HepG2 (cell line): ENCODE data around the gene KRTAP1-1. TPM values are rescaled to one million over a fixed set of nuclear protein-coding genes. Genes with fewer than 3 reads are reported as not detected.
"Not testable (repeated sequence)": the region's sequence is repeated elsewhere in the genome, so short reads cannot be mapped to it uniquely, and the experiment has no call there.

Source experiments
- ATAC-seq: fragments of 200-7000 bp; cut with Tn5 transposase; 3 replicates; pipeline ENCODE4 v1.9.1; 2020; ENCODE audit warnings: mild to moderate bottlenecking, moderate library complexity
- Bru-seq: library from RNA; stranded (reverse); fragments of 400-500 nt; gene quantifications from one replicate; lab custom pipeline; 2021; lab: Mats Ljungman, UMichigan
- BruChase-seq, 2 experiments: library from RNA; stranded (reverse); fragments of 400-500 nt; gene quantifications; one replicate each; lab custom pipeline; 2021; lab: Mats Ljungman, UMichigan
- BruUV-seq: library from RNA; stranded (reverse); fragments of 400-500 nt; replicated peaks from 2 replicates; lab custom pipeline; 2021; lab: Mats Ljungman, UMichigan
- CTCF ChIA-PET: fragments of 300-600 bp; formaldehyde crosslinking; extraction: SDS; loops from one replicate; lab custom pipeline; 2021; ENCODE audit warnings: low total read pairs, inconsistent platforms, low intra/inter-chr PET ratio; lab: Yijun Ruan, JAX
- POLR2A ChIA-PET: fragments of 350-600 bp; sonication (Branson Sonifier 250); formaldehyde crosslinking; loops from one replicate; lab custom pipeline; 2020; ENCODE audit warnings: antibody characterized with exemption, inconsistent platforms; lab: Yijun Ruan, JAX
- DNase-seq: peaks from one replicate; pipeline ENCODE4 v3.0.0-alpha.2; 2015; ENCODE audit warnings: low spot score
- FAIRE-seq: peaks from 3 replicates; lab custom pipeline; 2011; peaks lifted over from hg19 to GRCh38; lab: Jason Lieb, UNC
- H2AFZ ChIP-seq: one replicate; pipeline ENCODE4 v1.6.1; 2011; ENCODE audit warnings: low read length, inconsistent platforms
- H3K27ac ChIP-seq: fragments of 300-600 bp; 3 replicates; pipeline ENCODE4 v1.8.0; 2011; ENCODE audit warnings: mixed run types, mild to moderate bottlenecking, mixed read lengths, low read length, inconsistent platforms; ENCODE audit not compliant: insufficient read depth; ENCODE audit errors: extremely low read length
- H3K27me3 ChIP-seq, 2 experiments: fragments of 200-600 bp in 1 of 2; 2 replicates in 1 of 2; 3 replicates in 1 of 2; pipeline versions ENCODE4 v1.6.0 to v1.8.0; 2011; ENCODE audit warnings: low read length in 2 of 2, mild to moderate bottlenecking in 2 of 2, moderate library complexity in 2 of 2, inconsistent platforms in 1 of 2; ENCODE audit not compliant: insufficient read depth in 2 of 2, control insufficient read depth in 1 of 2
- H3K36me3 ChIP-seq, 2 experiments: fragments of 200-600 bp in 1 of 2; replicated peaks in 1 of 2; 2 replicates in 1 of 2; 3 replicates in 1 of 2; pipeline versions ENCODE4 v1.5.1 to v1.8.0; 2011; ENCODE audit warnings: low read length in 2 of 2, inconsistent platforms in 1 of 2; ENCODE audit not compliant: insufficient read depth in 2 of 2, control insufficient read depth in 1 of 2
- H3K4me1 ChIP-seq: 2 replicates; pipeline ENCODE4 v1.5.1; 2012; ENCODE audit warnings: low read length, inconsistent platforms; ENCODE audit not compliant: insufficient read depth
- H3K4me2 ChIP-seq: 2 replicates; pipeline ENCODE4 v1.6.0; 2011; ENCODE audit warnings: low read depth, low read length, inconsistent platforms
- H3K4me3 ChIP-seq, 3 experiments: fragments of 200-600 bp in 1 of 3; sonication (generic), shearing (Covaris generic) in 1 of 3; replicated peaks in 1 of 3; 2 replicates each; pipeline ENCODE4 v1.5.1; 2011 to 2016; ENCODE audit warnings: low read length in 3 of 3, inconsistent platforms in 2 of 3, low read depth in 2 of 3, mild to moderate bottlenecking in 2 of 3, control low read depth in 1 of 3, mixed read lengths in 1 of 3; ENCODE audit not compliant: insufficient read depth in 1 of 3
- H3K79me2 ChIP-seq: one replicate; pipeline ENCODE4 v1.6.1; 2011; ENCODE audit warnings: low read length, inconsistent platforms; ENCODE audit not compliant: insufficient read depth
- H3K9ac ChIP-seq: 2 replicates; pipeline ENCODE4 v1.6.0; 2011; ENCODE audit warnings: mild to moderate bottlenecking, low read depth, low read length, inconsistent platforms; ENCODE audit not compliant: insufficient read depth
- H3K9me3 ChIP-seq: 2 replicates; pipeline ENCODE4 v1.5.1; 2012; ENCODE audit warnings: mild to moderate bottlenecking, low read length
- H4K20me1 ChIP-seq: 2 replicates; pipeline ENCODE4 v1.6.0; 2011; ENCODE audit warnings: inconsistent platforms, mild to moderate bottlenecking, low read length, moderate library complexity; ENCODE audit not compliant: insufficient read depth
- STAG1 ChIP-seq: sonication (generic); formaldehyde crosslinking; IDR thresholded peaks from 2 replicates; pipeline ENCODE4 v1.4.0; 2020; ENCODE audit warnings: missing genetic modification reagents
- ZNF687 ChIP-seq: sonication (generic); formaldehyde crosslinking; IDR thresholded peaks from 2 replicates; pipeline ENCODE4 v1.5.1; 2020; ENCODE audit warnings: mild to moderate bottlenecking, missing genetic modification reagents, moderate library complexity
- WGBS: methylation state at CpG from one replicate; pipeline ENCODE4 v1.1.6; 2017; ENCODE audit warnings: low lambda C conversion rate; 5-methylcytosine and 5-hydroxymethylcytosine counted together
- in situ Hi-C: cut with HindIII; loops from 2 replicates; pipeline ENCODE4 v1.10.0; 2017; ENCODE audit warnings: low pct_unique_long_range_greater_than_20kb; ENCODE audit not compliant: extremely low pct_ligation_motif_present
- intact Hi-C: fragments of 100-400 bp; cut with micrococcal nuclease; formaldehyde crosslinking; loops from one replicate; pipeline ENCODE4 v1.10.0; 2022; ENCODE audit not compliant: unreplicated experiment
- long read RNA-seq, 2 experiments: library from RNA in 1 of 2; library from polyadenylated mRNA in 1 of 2; stranded (forward) in 1 of 2; unstranded in 1 of 2; transcript quantifications; one replicate each; pipeline ENCODE4 v2.0.0, GENCODE V29; 2019 to 2022
- polyA minus RNA-seq, 3 experiments: library from RNA; depleted of rRNA, polyadenylated mRNA; stranded (reverse); fragments of >200 nt; gene quantifications; 2 replicates each; pipeline ENCODE4 v1.2.3, GENCODE V29; 2011; ENCODE audit warnings: low replicate concordance in 1 of 3
- polyA plus RNA-seq, 8 experiments: library from polyadenylated mRNA; depleted of rRNA in 3 of 8; stranded (reverse) in 7 of 8; unstranded in 1 of 8; fragments of >200 nt; fragmentation: Illumina TruSeq in 4 of 8; extraction: Trizol in 4 of 8; gene quantifications; 2 replicates each; pipeline versions ENCODE4 v1.2.1 to v1.2.3, GENCODE V29; 2011 to 2016; ENCODE audit warnings: low read depth in 4 of 8, missing spikeins in 1 of 8, mixed read lengths in 1 of 8; ENCODE audit not compliant: insufficient read depth in 1 of 8
- total RNA-seq, 5 experiments: library from RNA; depleted of rRNA; stranded (reverse); fragments of >200 nt; fragmentation: Illumina TruSeq; extraction: Trizol; gene quantifications; 2 replicates each; pipeline ENCODE4 v1.2.3, GENCODE V29; 2016; ENCODE audit warnings: low read depth in 1 of 5

Gene KRTAP1-1
- not detected in 2 replicates for total RNA-seq (2016; rRNA removed; fragmentation: Illumina TruSeq; extraction: Trizol)
- not detected in 2 replicates for total RNA-seq (2016; cell fraction: cytosol; rRNA removed; fragmentation: Illumina TruSeq; extraction: Trizol; ENCODE audit: low read depth)
- total RNA-seq (2016; cell fraction: insoluble cytoplasmic fraction; rRNA removed; fragmentation: Illumina TruSeq; extraction: Trizol) = not detected in 2 replicates
- not detected in 2 replicates for total RNA-seq (2016; cell fraction: membrane; rRNA removed; fragmentation: Illumina TruSeq; extraction: Trizol)
- not detected in 2 replicates for total RNA-seq (2016; cell fraction: nucleus; rRNA removed; fragmentation: Illumina TruSeq; extraction: Trizol)
- polyA plus RNA-seq (2011; rRNA removed) = not detected in 2 replicates
- polyA plus RNA-seq (2011; cell fraction: cytosol; rRNA removed) = 0.07 and 0.08 TPM in 2 replicates
- not detected in 2 replicates for polyA plus RNA-seq (2011; cell fraction: nucleus; rRNA removed)
- not detected in 2 replicates for polyA plus RNA-seq (2012)
- polyA plus RNA-seq (2016; cell fraction: cytosol; fragmentation: Illumina TruSeq; extraction: Trizol; ENCODE audit: low read depth) = not detected in 2 replicates
- polyA plus RNA-seq (2016; cell fraction: insoluble cytoplasmic fraction; fragmentation: Illumina TruSeq; extraction: Trizol; ENCODE audit: low read depth) = not detected in 2 replicates
- not detected in 2 replicates for polyA plus RNA-seq (2016; cell fraction: membrane; fragmentation: Illumina TruSeq; extraction: Trizol; ENCODE audit: low read depth)
- not detected in 2 replicates for polyA plus RNA-seq (2016; cell fraction: nucleus; fragmentation: Illumina TruSeq; extraction: Trizol; ENCODE audit: insufficient read depth, low read depth)
- polyA minus RNA-seq (2011; rRNA and poly(A)+ RNA removed; ENCODE audit: low replicate concordance) = 0.28 TPM in 1 of 2 replicates, not detected in the other
- not detected in 2 replicates for polyA minus RNA-seq (2011; cell fraction: cytosol; rRNA and poly(A)+ RNA removed)
- polyA minus RNA-seq (2011; cell fraction: nucleus; rRNA and poly(A)+ RNA removed) = not detected in 2 replicates
- not detected for Bru-seq, nascent RNA
- not detected for BruChase-seq, experiment 1, labeled RNA remaining after a 6-hour chase
- percentile 25 among the genes with signal in this experiment for BruChase-seq, experiment 2, labeled RNA remaining after a 2-hour chase
- long read RNA-seq, experiment 1 = 0 reads
- long read RNA-seq, experiment 2 = 0 reads

- H3K9ac ChIP-seq, H3K36me3 ChIP-seq, H3K4me2 ChIP-seq, H3K27ac ChIP-seq, H4K20me1 ChIP-seq, ATAC-seq, BruUV-seq, H3K27me3 ChIP-seq, in situ Hi-C loops, H2AFZ ChIP-seq, H3K4me3 ChIP-seq, FAIRE-seq, H3K4me1 ChIP-seq, CTCF ChIA-PET, H3K79me2 ChIP-seq, DNase-seq, POLR2A ChIA-PET: not testable (repeated sequence)
- peaks cover 11% of the 10 kb centered on the region for H3K9me3 ChIP-seq
- 0 out of 2 replicates have a peak, but pooled peaks have one; percentile 3 for TF ChIP-seq STAG1 (CRISPR knock-in tag)
- peak; percentile 29 for TF ChIP-seq ZNF687 (CRISPR knock-in tag)
- intact Hi-C loops = loop anchor here (10.0 kb wide), 1 partner anchor 136 kb away; no protein-coding TSS in a partner anchor
- WGBS = 71% methylated on average over 10 of the region's 14 CpGs
Measured at GRCh38 chr17:41040783-41041571, at the start of gene KRTAP1-1. TSS of gene KRTAP1-1 (minus strand) at chr17:41041450. CDS start at chr17:41041397, 53 bp downstream.

GRCh38 chr17:41088760-41089352 lies 47.6 kb upstream of the KRTAP1-1 start:
- DNase-seq, POLR2A ChIA-PET, H3K36me3 ChIP-seq, CTCF ChIA-PET, H3K4me2 ChIP-seq, H3K9ac ChIP-seq, BruUV-seq, ATAC-seq, H3K27ac ChIP-seq, H4K20me1 ChIP-seq, H3K4me3 ChIP-seq, FAIRE-seq, H3K79me2 ChIP-seq, intact Hi-C loops, H2AFZ ChIP-seq, H3K9me3 ChIP-seq, H3K4me1 ChIP-seq, in situ Hi-C loops, H3K27me3 ChIP-seq: not testable (repeated sequence)
- 13% methylated on average over 4 of the region's 4 CpGs for whole genome bisulfite sequencing
